ENCODE data around the gene KCTD2. TPM values are rescaled to one million over a fixed set of nuclear protein-coding genes. Genes with fewer than 3 reads are reported as not detected.
A peak's percentile ranks its signal among the peaks of the same experiment; 100 is the strongest.

Gene KCTD2
- total and polyA plus RNA-seq, 9 of the 15 experiments (the other 6 are each of a cell fraction or from before 2014, with no cell fraction given), result 1.7 to 32.9 (median 15.8) TPM

- no peak for TF ChIP-seq RBM17 (IDR thresholded peaks at IDR 0.05; ENCODE audit: borderline replicate concordance, low read depth, low read length)
- peak; percentile 39 for TF ChIP-seq FIP1L1 (IDR thresholded peaks at IDR 0.05; ENCODE audit: low read depth, low read length, poor library complexity, severe bottlenecking)
- 0 out of 2 replicates have a peak, but pooled peaks have one; percentile 28 for TF ChIP-seq SP1 (CRISPR knock-in tag; IDR thresholded peaks at IDR 0.05)
- TF ChIP-seq ZBTB7A (IDR thresholded peaks at IDR 0.05; ENCODE audit: borderline replicate concordance, control insufficient read depth, low read depth, low read length), result peak; percentile 79
- no peak for TF ChIP-seq ZNF75A (CRISPR knock-in tag; IDR thresholded peaks at IDR 0.05)
- peak; percentile 92 for TF ChIP-seq POLR2G (IDR thresholded peaks at IDR 0.05; ENCODE audit: low read depth, low read length)
- TF ChIP-seq TRIM25 (IDR thresholded peaks at IDR 0.05; ENCODE audit: borderline replicate concordance), result no peak
- 0 out of 4 replicates have a peak, but pooled peaks have one; percentile 17 to 35 for TF ChIP-seq SRF (CRISPR knock-in tag; IDR thresholded peaks at IDR 0.05)
- peak; percentile 46; the same call in 1 of the 2 replicates for TF ChIP-seq ETV1 (tag; conservative IDR thresholded peaks at IDR 0.05; ENCODE audit: low read depth)
- peak; percentile 77; the same call in 1 of the 2 replicates for TF ChIP-seq PHF8 (IDR thresholded peaks at IDR 0.05; ENCODE audit: borderline replicate concordance, low read length)
- peak; percentile 73 for TF ChIP-seq TAF1 (IDR thresholded peaks at IDR 0.05; ENCODE audit: control insufficient read depth, extremely low read depth, insufficient read depth, low read length, severe bottlenecking)
- TF ChIP-seq MNT (conservative IDR thresholded peaks at IDR 0.05), result 0 out of 4 replicates have a peak, but pooled peaks of 1 of the 2 experiments have one; percentile 52
- peak; percentile 42 for TF ChIP-seq CTBP1 (IDR thresholded peaks at IDR 0.05; ENCODE audit: borderline replicate concordance)
- TF ChIP-seq ZNF232 (CRISPR knock-in tag; IDR thresholded peaks at IDR 0.05), result 0 out of 2 replicates have a peak, but pooled peaks have one; percentile 19
- peak; percentile 65; the same call in 1 of the 2 replicates for TF ChIP-seq GABPB1 (CRISPR knock-in tag; IDR thresholded peaks at IDR 0.05)
- TF ChIP-seq E2F6 (IDR thresholded peaks at IDR 0.05; ENCODE audit: borderline replicate concordance in 1 of 2, extremely low read depth in 1 of 2, insufficient read depth in 1 of 2, insufficient read length in 1 of 2, low read depth in 1 of 2, low read length in 1 of 2, poor library complexity in 1 of 2, severe bottlenecking in 1 of 2), result peak; percentile 73 to 88
- TF ChIP-seq NCOA1 (IDR thresholded peaks at IDR 0.05; ENCODE audit: low read depth), result 0 out of 2 replicates have a peak, but pooled peaks have one; percentile 62
- peak in 1 of 2 experiments; percentile 38; a peak in 1 of 4 replicates for TF ChIP-seq SIN3A (IDR thresholded peaks at IDR 0.05; ENCODE audit: borderline replicate concordance in 2 of 2, control insufficient read depth in 1 of 2, low read depth in 2 of 2, low read length in 2 of 2)
- TF ChIP-seq FOXM1 (IDR thresholded peaks at IDR 0.05; ENCODE audit: low read depth), result no peak
- TF ChIP-seq FOXM1 (CRISPR knock-in tag; IDR thresholded peaks at IDR 0.05; ENCODE audit: low read depth), result 0 out of 2 replicates have a peak, but pooled peaks have one; percentile 21
Measured at GRCh38 chr17:75109407-75110233, 62.6 kb downstream of the KCTD2 start, which contains the start of gene ARMC7 (continued).
